Measurements from ENCODE around the gene KATNB1. TPM values are rescaled to one million over a fixed set of nuclear protein-coding genes. Genes with fewer than 3 reads are reported as not detected.

The KATNB1 gene
- total and polyA plus RNA-seq, 2 of the 8 experiments (the other 6 are each of a cell fraction or from before 2014, with no cell fraction given) = 50.2 to 60.4 TPM

- no peak for TF ChIP-seq RXRA (IDR thresholded peaks at IDR 0.05; ENCODE audit: insufficient read depth, low read depth, low read length)
- TF ChIP-seq NANOG (IDR thresholded peaks at IDR 0.05; ENCODE audit: insufficient read depth, low read depth, low read length, poor library complexity, severe bottlenecking) = no peak
- TF ChIP-seq CEBPB (IDR thresholded peaks at IDR 0.05; ENCODE audit: low read depth, low read length) = no peak
- TF ChIP-seq JUND (IDR thresholded peaks at IDR 0.05; ENCODE audit: low read length) = no peak
- no peak for TF ChIP-seq MAFK (IDR thresholded peaks at IDR 0.05; ENCODE audit: low read depth, low read length)
- TF ChIP-seq CHD1 (IDR thresholded peaks at IDR 0.05; ENCODE audit: low read depth, low read length) = no peak
- TF ChIP-seq ATF2 (IDR thresholded peaks at IDR 0.05; ENCODE audit: low read length) = no peak
Observed at GRCh38 chr16:57734308-57734924, 1.2 kb upstream of the KATNB1 start (continued).

Measured in H1 (cell line).